ENCODE measurements around the gene CEACAM6.

CEACAM6 gene

DNA sequence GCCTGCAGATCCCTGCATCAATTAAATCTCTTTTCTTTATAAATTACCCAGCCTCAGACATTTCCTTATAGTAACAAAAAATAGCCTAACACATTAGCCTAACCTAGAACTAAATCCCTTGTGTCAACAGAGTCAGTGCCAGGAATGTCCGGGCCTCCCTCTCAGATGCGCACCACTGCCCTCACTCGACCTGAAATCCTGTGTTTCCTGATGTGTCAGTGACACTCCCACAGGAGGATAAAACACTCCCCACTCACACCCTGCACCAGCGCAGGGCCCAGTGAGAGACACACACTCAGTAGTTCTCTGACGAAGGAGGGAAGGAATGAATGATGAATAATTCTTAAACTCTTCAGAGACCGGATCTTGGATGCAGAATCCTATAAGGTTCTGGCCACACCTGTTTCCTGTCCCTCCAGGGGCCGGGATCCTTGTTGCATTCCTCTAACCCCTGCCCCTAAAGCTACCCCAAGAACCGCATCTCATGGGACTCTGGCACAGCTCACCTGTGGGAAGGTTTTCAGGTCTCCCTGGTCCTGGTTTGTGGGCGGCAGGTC lies 44.2 kb downstream of the CEACAM6 start:
- DNase-seq = no peak

DNA sequence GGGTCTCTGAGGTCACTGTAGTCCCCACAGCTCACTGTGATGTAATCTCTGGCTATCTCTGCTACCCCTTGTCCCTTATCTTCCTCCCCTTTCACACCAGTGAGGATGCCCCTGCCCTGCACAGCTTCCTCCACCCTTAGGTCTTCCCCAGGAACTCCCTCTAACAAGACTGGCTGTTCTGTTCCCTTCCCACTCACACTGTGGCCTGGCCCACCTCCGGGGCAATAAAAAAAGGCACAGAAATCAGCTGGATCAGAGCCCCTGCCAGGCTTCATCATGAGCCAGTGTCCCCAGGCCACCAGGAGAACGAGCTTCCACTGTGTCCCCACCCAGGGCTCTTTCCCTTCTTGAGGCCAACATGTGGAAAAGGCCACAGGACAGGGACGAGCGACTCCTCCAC lies 45.7 kb downstream of the CEACAM6 start:
- DNase-seq = no peak

DNA sequence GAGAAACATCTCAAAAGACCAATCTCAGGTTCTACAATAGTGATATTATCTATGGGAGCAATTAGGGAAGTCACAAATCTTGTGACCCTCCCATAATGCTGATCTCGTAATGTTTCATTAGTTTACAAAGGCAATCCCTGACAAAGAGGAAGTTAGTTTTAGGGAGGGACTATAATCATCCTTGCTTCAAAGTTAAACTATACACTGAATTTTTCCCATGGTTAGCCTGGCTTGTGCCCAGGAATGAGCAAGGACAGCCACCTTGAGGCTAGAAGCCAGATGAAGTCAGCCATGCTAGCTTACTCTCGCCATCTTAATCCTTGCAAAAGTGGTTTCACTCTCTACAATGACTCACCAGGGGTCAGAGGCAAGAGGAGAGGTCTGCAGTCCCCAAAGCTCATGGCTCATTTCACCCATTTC lies 46.5 kb downstream of the CEACAM6 start:
- peak; percentile 80 for DNase-seq

DNA sequence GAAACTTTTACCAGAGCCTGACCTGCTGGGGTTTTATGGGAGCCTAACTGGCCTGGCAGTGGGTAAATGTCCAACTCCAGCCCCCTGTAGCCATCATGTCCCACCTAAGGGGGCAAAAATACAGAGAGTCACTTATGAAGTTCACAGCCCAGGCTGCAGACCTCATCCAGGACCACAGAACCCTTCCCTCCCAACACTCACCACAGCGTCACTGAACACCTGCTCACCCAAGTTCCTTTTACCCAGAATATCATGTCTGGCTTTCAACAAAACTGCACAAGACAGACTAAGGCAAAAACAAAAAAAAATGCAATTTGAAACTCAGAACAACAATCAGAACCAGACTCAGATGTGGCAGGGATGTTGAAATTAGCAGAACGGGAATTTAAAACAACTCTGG lies 47.4 kb downstream of the CEACAM6 start:
- peak; percentile 38 for DNase-seq

DNA sequence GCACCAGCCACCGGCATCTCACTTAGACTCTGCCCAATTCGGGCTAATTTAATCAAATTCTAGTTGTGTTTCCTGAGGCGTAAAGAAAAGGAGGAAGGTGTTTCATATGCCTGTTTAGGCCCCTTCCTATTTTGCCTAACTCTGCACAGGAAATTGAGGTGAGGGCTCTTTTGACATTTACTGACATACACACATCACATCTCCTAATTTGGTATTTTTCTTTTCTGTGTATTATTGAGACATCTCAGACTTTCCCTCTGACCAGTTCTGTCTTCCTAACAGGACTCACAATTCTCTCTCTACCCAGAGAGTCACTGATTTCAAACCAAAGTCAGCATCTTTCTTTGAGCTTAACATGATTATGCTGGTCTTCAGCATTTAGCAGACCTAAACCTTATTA lies 49.0 kb downstream of the CEACAM6 start:
- DNase-seq = no peak

DNA sequence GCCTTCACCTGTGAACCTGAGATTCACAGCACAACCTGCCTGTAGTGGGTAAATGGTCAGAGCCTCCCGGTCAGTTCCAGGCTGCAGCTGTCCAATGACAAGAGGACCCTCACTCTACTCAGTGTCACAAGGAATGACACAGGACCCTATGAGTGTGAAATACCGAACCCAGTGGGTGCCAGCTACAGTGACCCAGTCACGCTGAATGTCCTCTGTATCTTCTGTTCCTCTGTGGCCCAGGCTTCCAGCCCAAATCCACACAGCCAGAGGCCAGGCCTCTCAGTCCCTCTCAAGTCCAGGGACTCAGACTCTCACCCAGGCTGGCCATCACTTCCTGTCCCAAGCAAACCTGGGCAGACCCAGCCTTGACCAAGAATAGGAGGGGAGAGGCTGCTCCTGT lies 51.8 kb downstream of the CEACAM6 start:
- DNase-seq = no peak

DNA sequence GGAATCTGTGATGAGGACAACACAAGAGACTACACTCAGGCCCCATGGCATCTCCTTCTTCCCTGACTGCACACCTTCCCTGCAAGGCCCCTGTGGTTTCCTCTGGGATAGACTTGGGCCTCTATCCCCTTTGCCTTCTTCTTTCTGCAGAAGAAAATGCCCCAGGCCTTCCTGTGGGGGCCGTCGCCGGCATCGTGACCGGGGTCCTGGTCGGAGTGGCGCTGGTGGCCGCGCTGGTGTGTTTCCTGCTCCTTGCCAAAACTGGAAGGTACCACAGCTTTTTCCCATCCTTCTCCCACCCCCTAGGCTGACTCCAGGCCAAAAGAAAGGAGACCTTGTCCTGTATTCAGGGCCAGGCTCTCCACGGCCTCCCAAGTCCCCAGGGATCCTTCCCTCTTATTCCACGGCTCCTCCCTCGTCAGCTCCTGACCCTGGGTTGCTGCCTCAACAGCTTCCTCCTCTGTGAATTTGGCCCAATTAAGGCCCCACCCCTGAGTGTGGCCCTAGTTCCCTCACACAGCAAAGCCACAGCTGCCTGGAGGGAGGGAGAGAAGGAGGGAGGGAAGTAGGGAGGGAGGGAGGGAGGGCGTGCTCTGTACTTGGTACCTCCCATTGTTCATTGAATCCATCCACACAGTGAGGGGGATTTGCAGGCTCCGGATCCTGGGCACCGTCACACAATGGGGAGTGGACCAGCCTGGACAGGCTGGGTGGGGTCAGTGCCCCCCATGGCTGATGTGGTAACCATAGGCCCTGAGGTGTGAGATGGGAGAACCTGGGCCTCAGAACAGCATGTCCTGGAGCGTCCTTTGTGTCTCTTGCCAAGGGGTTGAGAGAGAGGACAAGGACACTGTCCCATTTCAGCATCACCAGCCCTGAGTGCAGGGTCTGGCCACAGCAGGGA lies 53.6 kb downstream of the CEACAM6 start:
- DNase-seq = peak; percentile 75

DNA sequence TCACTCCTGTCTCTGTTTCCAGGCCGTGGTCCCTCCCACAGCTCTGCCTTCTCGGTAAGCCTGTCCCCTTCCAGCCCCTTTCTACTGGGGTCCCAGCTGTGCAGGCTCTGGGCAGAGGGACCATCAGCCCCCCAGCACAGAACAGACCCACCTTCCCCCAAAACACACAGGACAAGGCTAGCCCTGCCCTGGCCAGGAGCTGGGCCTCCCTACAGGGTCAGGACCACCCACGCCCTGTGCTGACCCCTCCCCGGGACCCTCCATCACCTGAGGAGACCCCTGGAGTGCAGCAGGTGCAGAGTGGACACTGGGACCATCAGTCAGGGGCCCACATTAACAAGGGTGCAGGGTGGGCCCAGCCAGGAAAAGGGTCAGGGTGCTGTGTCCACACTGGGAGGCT lies 55.0 kb downstream of the CEACAM6 start:
- no peak for DNase-seq

DNA sequence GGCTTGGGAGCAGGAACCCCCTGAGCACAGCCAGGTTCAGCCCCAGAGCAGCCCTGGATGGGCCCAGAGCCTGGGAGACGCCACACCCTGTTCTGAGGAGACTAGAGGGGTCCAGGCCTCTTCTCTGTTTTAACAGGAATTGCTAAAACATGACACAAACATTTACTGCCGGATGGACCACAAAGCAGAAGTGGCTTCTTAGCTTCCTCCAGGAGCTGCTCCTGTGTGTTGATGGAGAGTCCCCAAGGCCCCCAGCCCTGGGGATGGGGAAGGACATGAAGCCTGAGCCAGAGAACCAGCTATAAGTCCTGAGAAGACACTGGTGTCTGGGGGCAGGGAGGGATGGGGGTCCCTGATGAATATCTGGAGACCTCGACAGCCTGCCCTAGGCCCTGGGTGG lies 55.7 kb downstream of the CEACAM6 start:
- DNase-seq = peak; percentile 77

DNA sequence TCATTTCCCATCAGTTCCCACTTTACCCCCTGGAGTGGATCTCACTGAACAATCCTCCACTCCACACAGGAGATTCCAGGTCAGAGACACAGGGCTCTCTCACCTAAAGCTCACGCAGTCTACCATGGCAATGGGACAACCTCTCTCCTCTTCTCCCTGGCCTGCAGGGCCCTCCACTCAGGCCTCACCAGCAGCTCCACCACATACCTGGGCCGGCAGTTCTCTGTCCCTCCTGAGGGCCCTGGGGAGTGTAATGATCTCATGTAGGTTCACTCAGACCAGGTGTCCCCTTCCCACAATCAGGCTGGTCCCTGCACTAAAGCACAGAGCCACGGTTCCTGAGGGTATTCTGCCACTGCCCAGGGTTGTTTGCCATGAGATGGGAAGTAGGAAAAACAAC lies 56.7 kb downstream of the CEACAM6 start:
- DNase-seq = no peak

DNA sequence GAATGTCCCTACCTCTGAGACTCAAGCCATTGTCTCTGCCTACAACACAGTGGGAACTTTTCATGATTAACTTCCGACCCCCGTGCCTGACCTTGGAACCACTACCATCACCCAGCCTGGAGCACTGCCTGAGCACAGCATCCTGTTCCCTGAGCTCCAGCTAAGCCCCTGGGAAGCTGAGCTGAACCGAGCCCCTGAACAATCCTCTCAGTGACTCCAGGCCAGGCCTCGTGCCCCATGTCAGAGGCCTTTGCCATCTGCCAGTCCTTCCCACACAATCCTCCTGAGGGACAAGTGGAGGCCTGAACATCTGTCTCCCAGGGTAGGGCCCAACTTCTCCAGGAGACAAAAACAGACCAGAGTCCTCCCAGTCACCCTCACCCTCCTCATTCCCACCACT lies 58.6 kb downstream of the CEACAM6 start:
- DNase-seq = no peak

DNA sequence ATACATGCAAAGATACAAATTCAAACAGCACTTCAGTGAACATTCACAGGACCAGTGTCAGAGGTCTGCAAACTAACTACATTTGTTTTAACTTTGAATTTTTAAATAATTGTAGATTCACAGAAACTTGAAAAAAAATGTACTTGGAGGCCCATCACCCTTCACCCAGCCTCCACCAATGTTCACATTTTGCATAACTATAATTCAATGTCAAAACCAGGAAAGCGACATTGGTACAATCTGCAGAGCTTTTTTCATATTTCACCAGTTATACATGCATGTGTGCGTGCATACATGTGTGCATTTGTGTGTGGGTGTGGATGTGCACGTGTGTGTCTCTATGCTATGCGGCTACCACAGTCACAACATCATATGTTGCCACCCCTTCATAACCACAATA lies 60.0 kb downstream of the CEACAM6 start:
- no peak for DNase-seq

DNA sequence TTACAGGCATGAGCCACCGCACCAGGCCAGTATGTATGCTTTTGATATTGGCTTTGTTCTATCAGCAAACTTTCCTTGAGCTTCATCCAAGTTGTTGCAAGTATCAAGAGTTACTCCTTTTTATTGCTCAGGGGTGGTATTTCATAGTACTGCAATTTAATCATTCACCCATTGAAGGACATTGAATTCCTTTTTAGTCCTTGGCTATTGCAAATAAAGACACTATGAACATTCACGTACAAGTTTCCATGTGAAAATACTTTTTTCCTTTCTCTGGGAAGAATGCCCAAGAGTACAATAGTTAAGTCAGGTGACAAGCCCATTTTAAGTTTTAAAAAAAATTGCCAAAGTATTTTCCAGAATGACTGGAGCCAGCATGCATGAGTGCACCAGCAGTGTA lies 61.4 kb downstream of the CEACAM6 start:
- no peak for DNase-seq

DNA sequence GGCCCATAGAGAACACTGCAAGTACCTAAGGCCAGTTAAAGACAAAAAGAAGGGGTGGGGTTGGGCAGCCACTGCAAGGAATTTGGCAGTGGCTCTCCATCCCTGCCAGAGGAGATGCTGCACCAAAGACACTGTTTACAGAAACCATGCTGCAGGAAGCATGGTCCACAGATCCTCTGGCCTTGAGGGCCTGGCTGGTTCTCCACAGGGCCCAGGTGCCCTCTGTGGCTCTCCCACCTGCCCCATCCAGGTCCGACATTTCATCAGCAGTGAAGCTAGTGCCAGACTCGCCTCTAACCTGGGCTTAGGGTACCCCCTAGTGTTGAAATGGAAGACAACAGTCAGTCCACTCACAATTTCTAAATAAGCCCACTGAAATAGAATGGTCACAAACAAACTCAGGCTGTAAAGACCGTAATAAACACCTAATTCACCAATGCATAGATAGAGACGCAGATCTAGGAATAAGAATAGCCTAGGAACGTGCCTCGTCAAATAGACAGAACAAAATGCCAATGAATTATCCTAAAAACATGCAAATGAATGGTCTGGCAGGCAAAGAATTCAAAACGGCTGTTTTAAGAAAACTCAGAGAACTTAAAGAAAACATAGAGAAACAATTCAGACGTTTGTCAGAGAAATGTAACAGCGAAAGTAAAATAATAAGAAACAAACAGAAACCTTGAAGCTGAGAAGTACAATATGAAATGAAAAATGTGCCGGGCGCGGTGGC lies 65.8 kb downstream of the CEACAM6 start:
- peak; percentile 79 for DNase-seq

Data from hematopoietic multipotent progenitor cell treated with erythropoietin and hydrocortisone succinate and interleukin-3 and kit ligand, for 4 days (in vitro differentiated cells).